ENCODE measurements around the gene TM4SF20.
"Not testable (repeated sequence)": the region's sequence is repeated elsewhere in the genome, so short reads cannot be mapped to it uniquely, and the experiment has no call there.

The TM4SF20 gene

DNA sequence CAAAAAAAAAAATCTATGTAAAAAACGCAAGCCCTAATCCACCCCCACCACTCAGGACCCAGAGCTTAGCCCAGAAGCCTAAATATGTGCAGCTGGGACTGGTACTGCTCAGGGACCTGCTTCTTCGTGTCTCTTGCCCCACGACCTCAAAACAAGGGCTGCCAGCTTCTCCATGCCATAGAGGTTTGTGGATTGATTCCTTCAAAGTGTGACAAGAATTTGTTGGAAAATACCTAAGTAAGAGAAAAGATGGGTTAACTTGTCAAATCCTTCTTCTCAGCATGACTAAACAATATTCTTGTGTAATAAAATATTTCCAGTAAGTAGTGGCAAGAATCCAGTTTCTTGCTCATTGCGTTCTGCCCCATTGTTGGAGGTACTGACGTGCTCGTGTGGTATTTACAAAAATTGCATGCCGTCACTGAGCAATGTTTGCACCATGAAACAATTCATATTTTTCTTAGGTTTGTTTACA is 9.5 kb upstream of the TM4SF20 start:
- Mint-ChIP-seq H3K4me3 (no peak overlapping the region), H3K9me3 (no peaks in the 10 kb centered on the region), H3K4me1 (ENCODE audit: low read depth) (peaks cover 17% of the 10 kb centered on the region), H3K27ac (peak overlapping the region; percentile 93), H3K27me3 (no peaks in the 10 kb centered on the region), H3K36me3 (ENCODE audit: low read depth) (no peaks in the 10 kb centered on the region)
- intact Hi-C loops (cut with micrococcal nuclease), result no loop called here

DNA sequence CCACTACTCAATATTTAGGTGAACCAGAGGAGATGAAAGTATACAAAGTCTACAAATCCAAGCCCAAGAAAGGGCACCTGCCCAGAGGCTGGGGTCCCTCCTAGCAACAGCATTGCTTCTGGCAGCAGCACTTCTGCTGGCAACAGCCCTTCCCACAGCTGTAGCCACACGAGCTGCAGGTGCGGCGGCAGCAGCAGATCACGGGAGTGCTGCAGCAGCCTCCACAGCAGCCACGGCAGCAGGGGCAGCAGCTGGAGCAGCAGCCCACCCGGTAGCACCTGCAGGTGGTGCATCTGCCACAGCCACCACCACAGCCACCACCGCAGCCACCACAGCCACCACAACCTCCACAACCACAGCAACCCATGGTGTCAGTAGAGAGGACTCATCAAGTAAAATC is 8.5 kb upstream of the TM4SF20 start, which contains the start of gene SCYGR1:
SCYGR1 (minus strand) TSS at position 367 of the 400 bp plus-strand sequence; CDS start at position 367, 0 bp downstream.
- H3K27me3 Mint-ChIP-seq; H3K9me3 Mint-ChIP-seq; H3K4me3 Mint-ChIP-seq; H3K36me3 Mint-ChIP-seq (ENCODE audit: low read depth); intact Hi-C loops (cut with micrococcal nuclease): not testable (repeated sequence)
- peak within 1 kb of the TSS; percentile 93 for H3K27ac Mint-ChIP-seq
- H3K4me1 Mint-ChIP-seq (ENCODE audit: low read depth), result peaks cover 16% of the 10 kb centered on the region

DNA sequence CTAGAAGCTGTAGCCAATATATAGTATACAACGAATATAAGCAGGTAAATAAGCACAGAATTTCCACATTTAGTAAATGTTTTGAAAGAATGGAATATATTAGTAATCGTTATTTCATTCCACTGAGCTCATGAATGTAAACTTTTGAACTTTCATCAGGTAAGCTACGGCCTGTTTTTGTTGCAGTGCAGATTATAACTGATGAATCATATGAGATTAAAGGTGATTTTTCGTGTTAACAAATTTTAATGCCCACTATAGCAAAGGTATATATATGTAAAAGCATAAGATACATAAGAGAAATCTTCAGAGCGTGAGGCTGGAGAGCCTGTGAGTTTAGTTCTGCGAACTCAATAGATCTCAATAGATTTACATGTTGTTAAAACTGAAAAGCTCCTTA is 7.5 kb upstream of the TM4SF20 start:
- peaks cover 16% of the 10 kb centered on the region for H3K4me1 Mint-ChIP-seq (ENCODE audit: low read depth)
- H3K27ac Mint-ChIP-seq, result peak overlapping the region; percentile 93
- intact Hi-C loops (cut with micrococcal nuclease), result no loop called here

DNA sequence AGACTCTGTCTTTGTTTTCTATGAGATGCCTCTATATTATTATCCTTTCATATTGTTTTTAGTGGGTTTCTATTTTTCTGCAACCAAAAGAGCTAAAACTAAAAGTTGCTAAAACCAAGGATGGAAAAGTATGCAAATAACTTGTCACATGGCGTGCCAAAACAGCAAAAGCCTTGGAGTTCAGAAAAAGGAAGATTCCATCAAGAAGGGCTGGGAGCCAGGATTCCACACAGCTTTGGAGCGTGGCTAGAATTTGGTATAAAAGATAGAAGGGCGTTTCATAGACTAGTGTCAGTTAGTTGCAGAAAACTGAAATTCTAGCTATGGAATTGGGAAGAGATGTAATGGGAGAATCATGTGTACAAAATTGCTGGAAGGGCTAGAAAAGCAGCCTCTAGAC is 4.6 kb upstream of the TM4SF20 start:
- Mint-ChIP-seq H3K4me3 (no peak overlapping the region), H3K36me3 (ENCODE audit: low read depth) (no peaks in the 10 kb centered on the region), H3K27me3 (no peaks in the 10 kb centered on the region), H3K27ac (peak overlapping the region; percentile 93), H3K4me1 (ENCODE audit: low read depth) (peaks cover 16% of the 10 kb centered on the region), H3K9me3 (peaks cover 14% of the 10 kb centered on the region)
- intact Hi-C loops (cut with micrococcal nuclease), result no loop called here

More for the DNA sequence above, 7.5 kb upstream of the TM4SF20 start:
- peaks cover 12% of the 10 kb centered on the region for H3K9me3 Mint-ChIP-seq
- H3K36me3 Mint-ChIP-seq (ENCODE audit: low read depth), result no peaks in the 10 kb centered on the region
- H3K27me3 Mint-ChIP-seq, result no peaks in the 10 kb centered on the region
- H3K4me3 Mint-ChIP-seq, result no peak overlapping the region

DNA sequence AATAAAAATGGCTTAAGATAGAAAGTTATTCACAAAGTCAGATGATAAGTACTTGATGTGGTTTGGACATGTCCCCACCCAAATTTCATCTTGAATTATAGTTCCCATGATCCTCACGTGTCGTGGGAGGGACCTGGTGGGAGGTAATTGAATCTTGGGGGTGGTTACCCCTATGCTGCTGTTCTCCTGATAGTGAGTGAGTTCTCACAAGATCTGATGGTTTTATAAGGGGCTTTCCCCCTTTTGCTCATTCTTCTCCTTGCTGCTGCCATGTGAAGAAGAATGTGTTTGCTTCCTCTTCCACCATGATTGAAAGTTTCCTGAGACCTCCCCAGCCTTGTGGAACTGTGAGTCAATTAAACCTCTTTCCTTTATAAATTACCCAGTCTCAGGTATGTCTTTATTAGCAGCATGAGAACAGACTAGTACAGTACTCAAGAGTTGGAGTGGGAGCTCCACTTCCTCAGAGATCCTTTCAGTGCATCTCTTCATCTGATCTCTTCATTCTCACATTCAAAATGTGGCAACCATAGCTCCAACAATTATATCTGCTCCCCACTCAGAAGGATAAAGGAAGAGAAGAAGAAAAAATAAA is 3.2 kb upstream of the TM4SF20 start:
- intact Hi-C loops (cut with micrococcal nuclease), result not testable (repeated sequence)
- H3K4me1 Mint-ChIP-seq (ENCODE audit: low read depth), result peaks cover 24% of the 10 kb centered on the region
- peak overlapping the region; percentile 93 for H3K27ac Mint-ChIP-seq

DNA sequence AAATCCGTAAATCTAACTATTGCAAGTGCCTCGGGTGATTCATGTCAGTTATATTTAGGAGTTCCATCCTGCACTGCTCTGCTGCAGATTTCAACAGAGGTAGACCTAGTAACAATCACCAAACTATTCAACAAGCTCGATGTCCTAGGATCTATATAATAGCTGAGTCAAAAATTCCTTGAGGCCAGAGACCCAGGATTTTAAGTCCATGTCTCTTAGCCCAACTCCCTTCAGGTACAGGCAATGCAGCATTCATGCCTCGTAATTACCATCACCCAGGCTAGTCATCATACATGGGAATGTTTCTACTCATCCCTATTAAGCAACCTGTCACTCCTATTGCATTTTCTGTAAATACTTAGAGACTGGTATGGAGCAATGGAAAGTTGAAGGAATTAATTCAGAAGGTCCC is 729 bp downstream of the TM4SF20 start:
- intact Hi-C loops (cut with micrococcal nuclease), result no loop called here
- Mint-ChIP-seq H3K9me3 (peaks cover 14% of the 10 kb centered on the region), H3K27ac (peak overlapping the region; percentile 16), H3K27me3 (no peaks in the 10 kb centered on the region), H3K4me3 (no peak overlapping the region), H3K36me3 (ENCODE audit: low read depth) (no peaks in the 10 kb centered on the region), H3K4me1 (ENCODE audit: low read depth) (peaks cover 16% of the 10 kb centered on the region)

More for the DNA sequence above, 3.2 kb upstream of the TM4SF20 start:
- H3K36me3 Mint-ChIP-seq (ENCODE audit: low read depth); H3K27me3 Mint-ChIP-seq; H3K4me3 Mint-ChIP-seq: not testable (repeated sequence)
- H3K9me3 Mint-ChIP-seq, result peaks cover 14% of the 10 kb centered on the region

DNA sequence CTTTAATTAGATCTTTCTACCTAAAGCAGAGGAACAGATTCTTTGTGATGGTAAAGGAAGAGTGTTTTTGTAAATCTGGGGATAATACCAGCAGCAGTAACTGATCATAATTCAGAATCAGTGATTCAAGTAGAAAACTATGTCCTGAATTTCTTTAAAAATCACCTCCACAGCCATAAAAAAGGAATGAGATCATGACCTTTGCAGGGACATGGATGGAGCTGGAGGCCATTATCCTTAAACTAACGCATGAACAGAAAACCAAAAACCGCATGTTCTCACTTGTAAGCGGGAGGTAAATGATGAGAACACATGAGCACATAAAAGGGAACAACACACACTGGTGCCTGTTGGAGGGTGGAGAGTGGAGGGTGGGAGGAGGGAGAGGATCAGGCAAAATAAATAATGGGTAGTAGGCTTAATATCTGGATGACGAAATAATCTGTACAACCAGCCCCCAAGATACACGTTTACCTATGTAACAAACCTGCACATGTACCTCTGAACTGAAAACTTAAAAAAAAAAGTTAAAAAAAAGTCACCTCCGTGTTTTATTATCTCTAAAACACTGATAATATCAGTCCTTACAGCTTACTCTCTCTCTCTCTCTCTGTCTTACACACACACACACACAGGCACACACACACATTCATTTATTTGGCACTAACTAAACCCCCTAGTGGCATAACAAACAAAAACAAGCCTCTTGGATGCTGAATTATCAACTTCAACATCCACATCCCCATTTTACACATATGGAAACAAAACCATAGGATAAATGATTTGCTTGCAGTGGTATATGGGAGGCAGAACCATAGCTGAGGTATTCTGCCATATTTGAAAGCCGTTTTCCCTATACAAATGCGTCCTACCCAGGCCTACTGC is 1.4 kb downstream of the TM4SF20 start:
- Mint-ChIP-seq H3K27me3 (no peaks in the 10 kb centered on the region), H3K4me1 (ENCODE audit: low read depth) (peaks cover 19% of the 10 kb centered on the region), H3K27ac (peak overlapping the region; percentile 16), H3K36me3 (ENCODE audit: low read depth) (no peaks in the 10 kb centered on the region), H3K9me3 (peaks cover 12% of the 10 kb centered on the region), H3K4me3 (no peak overlapping the region)
- intact Hi-C loops (cut with micrococcal nuclease), result no loop called here

DNA sequence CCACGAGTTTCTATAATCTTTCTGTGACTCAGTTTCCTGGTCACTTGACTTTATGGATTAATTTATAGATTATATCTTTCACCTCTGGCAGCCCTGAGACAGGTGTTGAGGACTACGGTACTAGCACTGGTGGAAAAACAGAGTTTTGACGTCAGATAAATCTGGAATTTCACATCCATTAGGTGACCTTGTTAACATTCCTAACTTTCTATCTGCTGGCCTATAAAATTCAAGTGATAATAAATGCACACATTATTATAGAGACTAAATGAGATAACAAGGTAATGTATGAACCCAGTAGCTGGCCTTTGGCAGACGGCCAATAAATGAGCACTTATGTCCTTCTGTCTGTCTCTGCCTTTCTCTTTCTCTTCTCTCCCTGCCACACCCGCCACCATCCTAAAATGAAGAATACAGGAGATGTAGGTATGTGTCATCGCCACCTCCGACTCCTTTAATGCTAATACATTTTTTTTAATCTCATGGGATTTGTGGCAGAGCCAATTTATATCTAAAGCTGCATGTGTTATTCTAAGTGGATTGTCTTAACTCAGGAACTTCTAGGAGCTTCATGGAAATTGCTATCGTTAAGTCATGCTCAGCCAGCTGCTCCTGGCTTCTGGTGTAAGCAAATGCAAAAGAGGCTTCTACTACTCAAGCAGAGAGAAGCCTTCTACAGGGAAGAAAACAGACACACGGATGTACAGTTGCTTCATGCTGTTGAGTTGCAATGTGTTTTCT is 2.3 kb downstream of the TM4SF20 start:
- intact Hi-C loops (cut with micrococcal nuclease), result no loop called here
- H3K36me3 Mint-ChIP-seq (ENCODE audit: low read depth), result no peaks in the 10 kb centered on the region
- H3K4me3 Mint-ChIP-seq, result no peak overlapping the region
- no peaks in the 10 kb centered on the region for H3K27me3 Mint-ChIP-seq
- peaks cover 24% of the 10 kb centered on the region for H3K4me1 Mint-ChIP-seq (ENCODE audit: low read depth)
- peaks cover 3% of the 10 kb centered on the region for H3K9me3 Mint-ChIP-seq
- H3K27ac Mint-ChIP-seq, result no peak overlapping the region

DNA sequence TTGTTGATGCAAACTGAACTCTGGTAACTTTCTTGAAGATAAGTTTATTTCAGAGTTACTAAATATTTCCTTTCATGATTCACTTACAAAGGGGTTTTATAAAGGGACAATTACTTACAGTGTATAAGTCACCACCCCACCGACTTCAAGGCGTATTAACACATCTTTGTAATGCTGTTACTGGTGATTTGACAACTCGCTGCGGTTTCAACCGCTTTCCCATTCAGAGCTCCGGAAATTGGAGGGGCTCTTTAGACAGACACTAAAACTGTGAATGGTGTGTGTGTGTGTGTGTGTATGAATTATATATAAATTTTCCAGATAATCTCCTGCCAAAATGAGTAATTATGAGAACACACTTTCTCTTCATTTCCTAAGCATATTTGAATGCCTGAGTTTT is 4.9 kb downstream of the TM4SF20 start:
- no peak overlapping the region for H3K4me3 Mint-ChIP-seq
- peaks cover 46% of the 10 kb centered on the region for H3K4me1 Mint-ChIP-seq (ENCODE audit: low read depth)
- intact Hi-C loops (cut with micrococcal nuclease), result no loop called here
- H3K27ac Mint-ChIP-seq, result no peak overlapping the region
- H3K9me3 Mint-ChIP-seq, result no peaks in the 10 kb centered on the region
- H3K36me3 Mint-ChIP-seq (ENCODE audit: low read depth), result no peaks in the 10 kb centered on the region
- no peaks in the 10 kb centered on the region for H3K27me3 Mint-ChIP-seq

DNA sequence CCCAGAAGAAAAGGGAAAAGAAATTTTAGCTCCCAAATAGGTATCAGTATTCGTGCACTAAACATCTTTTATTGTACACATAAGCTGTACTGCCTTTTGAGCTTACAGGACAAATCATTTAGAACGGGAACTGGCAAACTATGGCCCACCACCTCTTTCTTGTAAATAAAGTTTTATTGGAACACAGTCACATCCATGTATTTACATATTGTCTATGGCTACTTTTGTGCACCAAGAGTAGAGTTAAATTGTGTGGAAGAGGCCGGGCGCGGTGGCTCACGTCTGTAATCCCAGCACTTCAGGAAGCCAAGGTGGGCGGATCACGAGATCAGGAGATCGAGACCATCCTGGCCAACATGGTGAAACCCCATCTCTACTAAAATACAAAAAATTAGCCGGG is 5.7 kb downstream of the TM4SF20 start:
- no peak overlapping the region for H3K4me3 Mint-ChIP-seq
- H3K27me3 Mint-ChIP-seq, result no peaks in the 10 kb centered on the region
- peak overlapping the region; percentile 0 for H3K27ac Mint-ChIP-seq
- intact Hi-C loops (cut with micrococcal nuclease), result no loop called here
- H3K9me3 Mint-ChIP-seq, result no peaks in the 10 kb centered on the region
- H3K36me3 Mint-ChIP-seq (ENCODE audit: low read depth), result no peaks in the 10 kb centered on the region
- H3K4me1 Mint-ChIP-seq (ENCODE audit: low read depth), result peaks cover 53% of the 10 kb centered on the region

DNA sequence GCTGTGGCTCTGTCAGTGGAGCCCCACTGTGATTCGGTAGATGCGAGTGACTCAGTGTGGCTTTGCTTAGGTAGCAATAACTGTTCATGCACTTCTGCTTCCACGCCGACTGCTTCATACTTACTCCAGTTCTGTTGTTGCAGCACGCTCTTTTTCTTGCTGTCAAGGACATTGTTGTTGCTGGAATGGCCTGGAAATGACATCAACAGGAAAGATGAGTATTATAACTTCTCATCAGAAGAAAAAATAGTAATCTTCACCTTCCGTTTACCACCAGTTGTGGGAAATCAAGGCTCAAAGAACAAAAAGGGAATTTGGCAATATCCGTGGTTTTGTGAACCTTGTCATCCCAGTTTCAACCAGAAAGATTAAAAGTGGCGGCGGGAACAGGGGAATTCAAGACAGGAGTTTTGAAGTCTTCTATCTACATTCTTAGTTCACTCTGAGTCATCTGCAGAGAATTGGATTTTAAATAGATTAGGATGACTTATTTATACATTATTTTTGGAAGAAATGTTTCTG is 8.3 kb downstream of the TM4SF20 start:
- peak overlapping the region; percentile 89 for H3K27ac Mint-ChIP-seq
- H3K4me3 Mint-ChIP-seq, result peak overlapping the region; percentile 23
- no peaks in the 10 kb centered on the region for H3K9me3 Mint-ChIP-seq
- H3K4me1 Mint-ChIP-seq (ENCODE audit: low read depth), result peaks cover 55% of the 10 kb centered on the region
- intact Hi-C loops (cut with micrococcal nuclease), result loop anchor here (1.0 to 2.0 kb wide), 2 partner anchors 14 to 36 kb away; no protein-coding TSS in a partner anchor
- H3K36me3 Mint-ChIP-seq (ENCODE audit: low read depth), result no peaks in the 10 kb centered on the region
- H3K27me3 Mint-ChIP-seq, result no peaks in the 10 kb centered on the region

DNA sequence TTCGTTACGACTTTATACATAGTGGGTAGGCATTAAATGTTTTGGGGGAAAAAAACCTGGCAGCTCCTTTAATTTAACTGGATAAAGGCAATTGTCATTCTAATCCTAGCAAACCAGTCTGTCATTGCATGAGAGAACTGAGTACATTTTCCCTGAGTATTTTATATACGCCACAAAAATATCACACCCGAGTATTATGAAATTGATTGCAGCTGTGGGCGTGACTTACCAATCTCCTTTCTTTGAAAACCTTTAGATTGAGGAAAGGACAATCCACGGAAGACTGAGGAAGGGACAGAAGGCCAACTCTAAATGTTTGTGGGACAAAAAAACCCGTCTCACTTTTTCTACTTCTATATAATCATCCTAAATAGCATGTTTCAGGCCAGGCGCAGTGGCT is 9.0 kb downstream of the TM4SF20 start:
- H3K27ac Mint-ChIP-seq, result peak overlapping the region; percentile 89
- peaks cover 56% of the 10 kb centered on the region for H3K4me1 Mint-ChIP-seq (ENCODE audit: low read depth)
- intact Hi-C loops (cut with micrococcal nuclease), result loop anchor here (1.0 to 2.0 kb wide), 2 partner anchors 15 to 37 kb away; no protein-coding TSS in a partner anchor
- H3K9me3 Mint-ChIP-seq, result no peaks in the 10 kb centered on the region
- H3K27me3 Mint-ChIP-seq, result no peaks in the 10 kb centered on the region
- no peaks in the 10 kb centered on the region for H3K36me3 Mint-ChIP-seq (ENCODE audit: low read depth)
- no peak overlapping the region for H3K4me3 Mint-ChIP-seq

DNA sequence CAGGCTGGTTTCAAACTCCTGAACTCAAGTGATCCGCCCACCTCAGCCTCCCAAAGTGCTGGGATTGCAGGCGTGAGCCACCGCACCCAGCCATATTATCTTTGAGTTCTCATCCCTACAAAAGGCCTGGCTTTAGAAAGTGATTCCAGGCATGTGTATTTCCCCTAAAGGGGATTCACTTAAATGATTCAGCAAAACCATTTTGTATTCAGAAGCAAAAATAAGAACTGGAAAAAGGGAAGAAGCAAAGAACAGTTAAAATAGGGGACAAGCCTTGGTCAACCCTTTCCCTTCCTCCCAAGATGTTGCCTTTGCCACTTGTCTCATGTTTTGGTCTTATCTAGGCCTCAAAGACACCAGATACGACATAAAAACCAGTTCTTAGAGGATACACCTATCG is 10.5 kb downstream of the TM4SF20 start:
- Mint-ChIP-seq H3K27ac (peak overlapping the region; percentile 89), H3K9me3 (no peaks in the 10 kb centered on the region), H3K36me3 (ENCODE audit: low read depth) (no peaks in the 10 kb centered on the region), H3K4me3 (no peak overlapping the region), H3K27me3 (no peaks in the 10 kb centered on the region), H3K4me1 (ENCODE audit: low read depth) (peaks cover 56% of the 10 kb centered on the region)
- intact Hi-C loops (cut with micrococcal nuclease), result loop anchor here (5.0 kb wide), 1 partner anchor 41 kb away; the partner anchor contains the start of gene MFF

Data from dendritic cell treated with granulocyte-macrophage colony-stimulating factor and Interleukin-4, amounts not matched to agents 40 ng/mL and 50 ng/mL, for 4 days (primary cell).